Stomach (tissue), 9 donors: ENCODE measurements around the gene WWP2. TPM values are rescaled to one million over a fixed set of nuclear protein-coding genes. Genes with fewer than 3 reads are reported as not detected.

Experiments
- DNase-seq, 2 donors: peaks; one replicate each; pipeline versions ENCODE4 v3.0.0 to v3.0.0-alpha.2; 2013 to 2019
- H3K27ac ChIP-seq, 5 donors: fragments of 200-600 bp in 4 of 5; sonication (generic) in 4 of 5; one replicate each; pipeline ENCODE4 v1.5.1; 2013 to 2019; ENCODE audit warnings: mild to moderate bottlenecking in 1 of 5, moderate library complexity in 1 of 5
- H3K27me3 ChIP-seq, 3 donors: fragments of 200-600 bp; sonication (generic); one replicate each; pipeline ENCODE4 v1.5.1; 2017 to 2019; ENCODE audit warnings: mixed run types in 1 of 3
- H3K36me3 ChIP-seq, 4 donors: fragments of 200-600 bp; sonication (generic); 1 replicate in 3 of 4; 2 replicates in 1 of 4; pipeline ENCODE4 v1.5.1; 2016 to 2019
- H3K4me1 ChIP-seq, 4 donors: fragments of 200-600 bp; sonication (generic); one replicate each; pipeline ENCODE4 v1.5.1; 2016 to 2019
- H3K4me3 ChIP-seq, 4 donors: fragments of 200-600 bp; sonication (generic) in 3 of 4; one replicate each; pipeline ENCODE4 v1.5.1; 2016 to 2019; ENCODE audit warnings: mild to moderate bottlenecking in 1 of 4
- H3K9me3 ChIP-seq, 4 donors: fragments of 200-600 bp; sonication (generic); one replicate each; pipeline ENCODE4 v1.5.1; 2016 to 2019
- CTCF ChIP-seq, 7 experiments: fragments of 450-650 bp in 4 of 7; fragments of 200-600 bp in 3 of 7; sonication (generic) in 3 of 7; IDR thresholded peaks; one replicate each; pipeline ENCODE4 v1.5.1; 2016 to 2019; ENCODE audit warnings: antibody characterized with exemption in 7 of 7, control low read depth in 2 of 7, mild to moderate bottlenecking in 1 of 7
- EP300 ChIP-seq: sonication (generic); formaldehyde crosslinking; IDR thresholded peaks from one replicate; pipeline ENCODE4 v1.6.1; 2017; ENCODE audit warnings: antibody characterized with exemption
- POLR2A ChIP-seq, 4 donors: fragments of 450-650 bp; IDR thresholded peaks; one replicate each; pipeline ENCODE4 v1.6.1; 2016; ENCODE audit warnings: antibody characterized with exemption in 4 of 4, control low read depth in 2 of 4, mild to moderate bottlenecking in 1 of 4, moderate library complexity in 1 of 4
- POLR2AphosphoS5 ChIP-seq, 3 donors: sonication (generic); formaldehyde crosslinking; IDR thresholded peaks; one replicate each; pipeline ENCODE4 v1.6.1; 2016; ENCODE audit warnings: antibody characterized with exemption in 3 of 3
- WGBS, 5 donors: extraction: QIAGEN DNeasy Blood & Tissue Kit in 3 of 5; methylation state at CpG; one replicate each; pipeline versions ENCODE4 v1.1.5 to v1.1.7; 2013 to 2018; 5-methylcytosine and 5-hydroxymethylcytosine counted together
- intact Hi-C: fragments of 100-400 bp; cut with DNase I; formaldehyde crosslinking; loops from one replicate; pipeline ENCODE4 v1.15.1; 2023; ENCODE audit warnings: low total_unique reads
- polyA plus RNA-seq, 3 donors: library from polyadenylated mRNA; stranded (reverse); fragments of 200-250 nt; gene quantifications; one replicate each; pipeline ENCODE4 v1.2.3, GENCODE V29; 2013
- total RNA-seq, 5 donors: library from RNA; depleted of rRNA; stranded (reverse); fragments of >200 nt; gene quantifications; one replicate each; pipeline versions ENCODE4 v1.1.0 to v1.2.3, GENCODE V29; 2014 to 2016
- donor health status: healthy with polysubstance abuse.
- donor health status: Bipolar disorder and iron deficiency.
- donor health status: healthy.

WWP2 gene
- total and polyA plus RNA-seq, 8 donors: 16.0 to 442 (median 35.2) TPM

- TF ChIP-seq CTCF (IDR thresholded peaks at IDR 0.05) (no peak), EP300 (no peak), POLR2A (IDR thresholded peaks at IDR 0.05) (no peak), POLR2AphosphoS5 (IDR thresholded peaks at IDR 0.05) (no peak)
- WGBS, 5 donors: 67 to 82% (median 79%) methylated on average over 2 of the region's 2 CpGs
- intact Hi-C loops: no loop called here
- H3K4me1 ChIP-seq: peaks cover 0 to 11% (median 7%) of the 10 kb centered on the region in 4 donors
- H3K9me3 ChIP-seq: no peaks in the 10 kb centered on the region
- no peak overlapping the region for H3K4me3 ChIP-seq
- peaks cover 12 to 56% (median 44%) of the 10 kb centered on the region in 4 donors for H3K36me3 ChIP-seq
- no peaks in the 10 kb centered on the region for H3K27me3 ChIP-seq
- no peak overlapping the region for H3K27ac ChIP-seq
- DNase-seq: no peak
Observed at GRCh38 chr16:69794486-69794885, 32.4 kb downstream of the WWP2 start.

- intact Hi-C loops: loop anchor here (5.0 kb wide), 1 partner anchor 136 kb away; no protein-coding TSS in a partner anchor
- Histone ChIP-seq H3K4me1 (peaks cover 0 to 11% (median 7%) of the 10 kb centered on the region in 4 donors), H3K27me3 (no peaks in the 10 kb centered on the region), H3K36me3 (peaks cover 13 to 56% (median 43%) of the 10 kb centered on the region in 4 donors), H3K27ac (no peak overlapping the region), H3K4me3 (peak overlapping the region in 1 of 4 donors; percentile 2), H3K9me3 (no peaks in the 10 kb centered on the region)
- no peak for TF ChIP-seq POLR2A (IDR thresholded peaks at IDR 0.05)
- peak in 6 of 7 experiments; percentile 11 to 97 (median 91) for TF ChIP-seq CTCF (IDR thresholded peaks at IDR 0.05)
- 38 to 46% (median 43%) methylated on average over 19 of the region's 19 CpGs for WGBS, 5 donors
- peak in 1 of 2 donors; percentile 89 for DNase-seq
Observed at GRCh38 chr16:69796285-69797118, 34.4 kb downstream of the WWP2 start.

- DNase-seq: peak in 1 of 2 donors; percentile 18
- intact Hi-C loops: loop anchor here (5.0 kb wide), 1 partner anchor 134 kb away; no protein-coding TSS in a partner anchor
- peaks cover 14 to 62% (median 49%) of the 10 kb centered on the region in 4 donors for H3K36me3 ChIP-seq
- no peak for TF ChIP-seq CTCF (IDR thresholded peaks at IDR 0.05)
- no peak for TF ChIP-seq EP300
- no peak for TF ChIP-seq POLR2A (IDR thresholded peaks at IDR 0.05)
- no peak for TF ChIP-seq POLR2AphosphoS5 (IDR thresholded peaks at IDR 0.05)
- no peaks in the 10 kb centered on the region for H3K27me3 ChIP-seq
- no peak overlapping the region for H3K4me3 ChIP-seq
- H3K9me3 ChIP-seq: no peaks in the 10 kb centered on the region
- no peak overlapping the region for H3K27ac ChIP-seq
- peaks cover 0 to 11% (median 7%) of the 10 kb centered on the region in 4 donors for H3K4me1 ChIP-seq
- 58 to 79% (median 73%) methylated on average over 8 of the region's 8 CpGs for WGBS, 5 donors
Observed at GRCh38 chr16:69798466-69798865, 36.3 kb downstream of the WWP2 start.

- WGBS, 5 donors: 51 to 66% (median 59%) methylated on average over 11 of the region's 11 CpGs
- Histone ChIP-seq H3K4me1 (peaks cover 0 to 11% (median 7%) of the 10 kb centered on the region in 4 donors), H3K36me3 (peaks cover 14 to 68% (median 57%) of the 10 kb centered on the region in 4 donors), H3K27ac (no peak overlapping the region), H3K9me3 (no peaks in the 10 kb centered on the region), H3K4me3 (no peak overlapping the region), H3K27me3 (no peaks in the 10 kb centered on the region)
- DNase-seq: peak in 1 of 2 donors; percentile 55
- intact Hi-C loops: loop anchor here (5.0 kb wide), 1 partner anchor 133 kb away; no protein-coding TSS in a partner anchor
- TF ChIP-seq CTCF (IDR thresholded peaks at IDR 0.05) (no peak), EP300 (no peak), POLR2AphosphoS5 (IDR thresholded peaks at IDR 0.05) (no peak), POLR2A (IDR thresholded peaks at IDR 0.05) (no peak)
Observed at GRCh38 chr16:69799611-69800031, 37.5 kb downstream of the WWP2 start.
